CD4-positive, alpha-beta T cell treated with Interleukin-21 for 1 hour (primary cell): ENCODE measurements around the gene CERS1.

ENCODE experiments used
- DNase-seq: peaks from one replicate; pipeline ENCODE4 v3.0.0-alpha.2; 2020

The CERS1 gene

DNA sequence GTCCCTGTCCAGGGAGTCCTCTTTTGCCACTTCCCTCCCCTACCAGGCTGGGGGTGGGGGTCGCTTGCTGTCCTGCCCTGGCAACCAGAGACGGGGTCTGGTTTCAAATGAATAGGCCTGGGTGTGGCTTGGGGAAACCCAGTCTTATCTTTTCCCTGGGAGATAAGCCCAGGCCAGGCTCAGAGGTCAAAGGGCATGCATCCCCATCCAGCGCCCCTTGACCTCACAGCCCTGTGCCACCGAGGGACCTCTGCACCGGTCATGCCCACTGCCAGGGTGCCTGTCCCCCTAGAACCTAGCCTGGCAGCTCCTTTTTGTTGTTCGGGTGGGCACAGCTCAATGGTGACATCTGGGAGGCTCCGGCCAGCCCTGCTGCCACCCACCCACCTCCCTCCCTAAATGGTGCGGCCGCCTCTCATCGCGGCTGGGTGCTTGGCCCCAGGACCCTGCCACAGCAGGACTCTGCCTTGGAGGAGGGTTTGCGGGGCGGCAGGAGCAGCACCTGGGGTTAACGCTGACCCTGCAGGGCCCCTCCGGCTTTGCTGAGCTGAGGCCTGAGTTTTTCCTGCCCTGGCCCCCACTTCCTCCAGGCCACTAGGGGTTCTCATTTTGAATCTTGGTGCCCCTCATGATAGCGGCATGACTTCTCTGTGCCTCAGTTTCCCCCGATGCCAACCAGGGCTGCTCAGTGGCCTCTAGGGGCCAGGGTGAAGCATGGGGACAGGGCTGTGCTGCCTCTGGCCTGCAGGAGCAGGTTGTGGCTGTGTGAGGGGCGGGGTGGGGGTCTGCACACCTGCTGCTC lies 2.9 kb upstream of the CERS1 start:
- DNase-seq = no peak

- no peak for DNase-seq
These were observed 2.2 kb upstream of the CERS1 start for GRCh38 chr19:18898081-18898606.

GRCh38 chr19:18897094-18898029 lies 1.4 kb upstream of the CERS1 start:
- DNase-seq = no peak

DNA sequence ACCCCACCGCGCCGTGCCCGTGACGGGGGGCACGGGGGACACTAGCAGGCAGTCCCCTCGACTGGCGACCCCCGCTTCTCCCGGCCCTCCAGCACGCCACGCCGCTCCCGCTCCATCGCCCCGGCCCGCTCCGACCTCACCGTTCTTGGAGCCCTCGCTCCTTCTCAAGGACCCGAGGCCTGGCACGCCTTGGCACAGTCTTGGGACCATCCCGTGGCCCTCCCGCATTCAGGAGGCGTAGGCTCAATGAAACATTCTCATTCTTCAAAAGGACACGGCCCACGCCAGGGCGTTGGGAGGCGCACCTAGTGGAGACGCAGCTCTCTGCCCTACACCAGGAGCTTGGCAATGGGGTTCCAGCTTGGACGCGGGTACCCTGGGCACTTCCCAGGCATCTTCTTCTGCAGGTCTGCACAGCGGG lies 473 bp upstream of the CERS1 start:
- DNase-seq = no peak

DNA sequence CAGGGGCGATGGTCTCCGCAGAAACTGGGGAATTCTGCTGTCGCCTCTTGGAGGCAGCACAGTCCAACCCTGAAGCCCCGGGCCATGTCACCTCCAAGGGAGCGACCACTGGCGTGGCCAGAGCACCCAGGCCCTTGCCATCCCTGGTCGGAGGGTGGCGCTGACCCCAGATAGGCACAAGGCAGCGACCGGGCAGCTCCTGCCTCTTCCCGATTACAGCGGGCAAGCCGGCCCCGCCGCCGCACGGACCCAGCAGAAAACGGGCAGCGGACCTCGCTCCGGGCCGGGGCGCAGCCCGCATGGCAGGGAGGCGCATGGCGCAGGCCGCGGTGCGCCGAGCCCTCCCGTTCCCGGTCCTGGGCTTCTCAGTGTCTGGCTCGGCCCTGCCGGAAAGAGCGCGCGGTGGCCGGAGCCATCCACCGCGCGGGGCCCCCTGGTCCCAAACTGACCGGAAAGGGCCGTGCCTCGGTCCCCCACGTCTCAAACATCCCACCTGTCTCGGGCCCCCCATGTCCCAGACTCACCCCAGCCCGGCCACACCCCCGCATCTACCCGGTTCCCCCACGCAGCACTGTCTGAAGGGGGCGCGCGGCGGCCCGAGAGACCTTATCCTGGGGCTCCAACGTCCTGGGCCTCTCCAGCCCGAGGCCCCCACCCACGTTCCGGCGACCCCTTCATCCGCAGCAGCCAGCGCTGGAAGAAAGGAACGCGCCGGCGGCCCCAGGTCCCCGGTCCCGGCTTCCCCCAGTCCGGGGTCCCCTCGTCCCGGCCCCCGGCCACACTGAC lies 727 bp downstream of the CERS1 start:
- DNase-seq = no peak

- DNase-seq = no peak
These were observed 1.5 kb downstream of the CERS1 start for GRCh38 chr19:18894254-18895037.

DNA sequence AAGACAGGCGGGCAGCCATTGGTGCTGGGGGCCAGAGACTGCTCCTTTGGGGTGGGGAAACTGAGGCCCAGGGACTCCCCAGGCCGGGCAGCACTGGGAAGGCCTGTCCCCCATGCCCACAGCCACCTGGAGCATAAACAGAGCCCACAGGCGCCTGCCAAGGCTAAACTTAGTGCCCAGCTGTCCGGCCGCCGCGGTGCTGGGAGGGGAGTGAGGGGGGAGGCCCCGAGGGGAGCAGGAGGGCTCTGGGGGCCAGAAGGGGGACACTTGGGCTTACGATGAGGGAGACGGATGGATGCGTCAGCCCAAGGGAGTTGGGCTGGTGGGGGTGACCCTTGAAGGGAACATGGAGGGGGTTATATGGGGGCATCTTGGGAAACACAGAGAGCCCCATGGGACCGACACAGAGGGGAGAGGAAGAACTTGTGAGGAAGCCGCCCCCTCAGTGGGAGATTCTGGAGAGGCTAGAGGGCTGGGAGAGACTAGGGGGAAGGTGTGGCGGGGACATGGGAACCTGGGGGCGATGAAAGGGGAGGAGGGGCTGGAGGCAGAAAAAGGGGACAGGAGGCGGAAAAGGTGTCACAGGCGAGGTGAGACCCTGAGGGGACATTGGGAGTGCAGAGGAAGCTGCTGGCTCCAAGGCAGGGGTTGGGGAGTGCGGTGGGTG lies 2.2 kb downstream of the CERS1 start:
- no peak for DNase-seq

GRCh38 chr19:18889949-18890745 lies 5.8 kb downstream of the CERS1 start:
- DNase-seq = no peak

GRCh38 chr19:18886972-18887371 lies 9.0 kb downstream of the CERS1 start:
- no peak for DNase-seq

- no peak for DNase-seq
These were observed 12.2 kb downstream of the CERS1 start for GRCh38 chr19:18883526-18884304.

GRCh38 chr19:18881491-18881890 lies 14.5 kb downstream of the CERS1 start:
- no peak for DNase-seq

DNA sequence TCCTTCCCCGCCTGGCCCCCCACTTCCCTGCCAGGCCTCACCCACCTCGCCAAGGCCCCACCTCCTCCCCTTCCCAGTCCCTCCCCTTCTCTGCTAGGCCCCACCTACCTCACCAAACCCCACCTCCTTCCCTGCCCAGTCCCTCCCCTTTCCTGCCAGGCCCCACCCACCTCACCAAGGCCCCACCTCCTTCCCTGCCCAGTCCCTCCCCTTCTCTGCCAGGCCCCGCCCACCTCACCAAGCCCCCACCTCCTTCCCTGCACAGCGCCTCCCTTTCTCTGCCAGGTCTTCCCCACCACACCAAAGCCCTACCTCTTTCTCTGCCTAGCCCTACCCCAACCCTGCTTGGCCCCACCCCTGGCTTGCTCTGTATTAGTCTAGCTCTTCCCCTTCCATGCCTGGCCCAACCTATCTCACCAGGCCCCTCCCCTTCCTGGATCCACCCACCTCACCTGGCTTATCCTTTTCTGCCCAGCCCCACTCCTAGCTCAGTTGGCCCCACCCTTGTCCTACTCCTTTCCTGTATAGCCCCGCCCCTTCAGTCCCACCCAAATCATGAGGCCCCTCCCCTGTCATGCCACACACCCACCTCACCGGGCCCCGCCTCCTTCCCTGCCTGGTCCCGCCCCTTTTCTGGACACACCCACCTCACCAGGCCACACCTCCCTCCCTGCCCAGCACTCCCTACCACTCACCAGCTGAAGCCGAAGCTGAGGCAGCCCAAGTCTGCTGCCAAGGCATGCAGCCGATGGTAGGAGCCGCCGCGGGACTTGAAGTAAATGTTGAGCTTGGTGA lies 16.2 kb downstream of the CERS1 start:
- peak; percentile 21 for DNase-seq

- no peak for DNase-seq
These were observed 16.9 kb downstream of the CERS1 start for GRCh38 chr19:18878858-18879578.

DNA sequence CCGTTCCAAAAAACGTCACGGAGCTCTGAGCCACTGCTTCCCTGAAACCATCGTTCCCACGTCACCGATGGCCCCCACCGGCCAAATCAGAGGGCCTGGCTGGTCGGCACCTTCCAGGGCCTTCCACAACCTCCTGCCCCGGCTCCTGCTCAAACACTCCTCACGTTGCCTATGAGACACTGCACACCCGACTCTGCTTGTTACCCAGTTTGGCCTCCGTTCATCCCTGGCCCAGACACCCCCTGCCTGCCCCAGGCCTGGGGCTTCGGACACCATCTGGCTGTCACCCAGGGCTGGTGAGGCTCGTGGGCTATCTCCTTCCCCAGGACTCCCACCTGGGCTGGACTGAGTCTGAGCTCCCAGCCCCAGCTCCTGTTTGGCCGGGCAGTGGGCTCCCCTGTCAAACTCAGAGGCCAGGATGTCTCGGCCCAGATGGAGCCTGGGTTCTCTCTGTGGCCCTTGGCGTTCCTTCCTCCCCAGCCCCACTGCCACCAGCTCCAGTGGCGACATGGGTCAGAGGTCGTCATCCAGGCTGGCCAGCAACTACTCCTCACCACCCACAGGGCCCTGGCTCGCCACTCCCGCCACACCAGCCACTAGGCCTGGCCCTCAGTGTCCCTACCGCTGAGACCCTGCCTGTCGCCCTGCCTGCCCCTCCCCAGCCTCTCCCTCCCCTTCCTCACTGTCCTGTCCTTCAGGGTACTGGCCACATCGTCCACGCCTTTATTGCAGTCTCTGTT lies 17.7 kb downstream of the CERS1 start:
- no peak for DNase-seq

GRCh38 chr19:18876865-18877264 lies 19.1 kb downstream of the CERS1 start:
- DNase-seq = no peak

DNA sequence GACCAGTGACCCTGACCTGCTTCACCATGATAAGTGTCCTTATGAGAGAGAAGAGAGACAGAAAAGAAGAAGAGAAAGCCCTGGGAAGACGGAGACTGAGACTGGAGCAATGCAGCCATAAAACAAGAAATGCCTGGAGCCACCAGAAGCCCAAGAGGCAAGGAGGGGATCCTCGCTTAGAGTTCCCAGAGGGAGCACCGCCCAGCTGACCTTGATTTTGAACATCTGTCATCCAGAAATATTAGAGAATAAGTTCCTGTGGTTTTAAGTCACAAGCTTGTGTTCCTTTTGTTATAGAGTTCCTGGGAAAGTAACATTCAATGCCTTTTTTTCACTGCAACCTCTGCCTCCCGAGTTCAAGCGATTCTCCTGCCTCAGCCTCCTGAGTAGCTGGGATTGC lies 20.2 kb downstream of the CERS1 start:
- DNase-seq = no peak

DNA sequence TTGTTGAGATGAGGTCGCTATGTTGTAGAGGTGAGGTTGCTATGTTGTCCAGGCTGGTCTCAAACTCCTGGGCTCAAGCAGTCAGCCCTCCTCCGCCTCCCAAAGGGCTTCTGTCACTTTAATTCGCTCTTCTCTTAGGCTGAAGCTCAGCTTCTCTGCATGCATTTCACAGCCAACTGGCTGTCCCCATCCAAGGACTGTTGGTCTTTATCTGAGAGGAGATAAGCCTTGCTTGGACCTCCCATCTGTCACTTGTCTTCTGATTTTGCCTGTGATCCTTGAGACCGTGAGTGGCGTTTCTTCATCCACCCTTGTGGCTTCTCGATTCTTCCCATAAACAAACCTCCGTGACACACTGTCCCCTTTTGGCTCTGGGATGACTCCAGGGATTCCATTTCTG lies 24.4 kb downstream of the CERS1 start:
- DNase-seq = no peak
